ENCODE data around the gene TAB2.

DNA sequence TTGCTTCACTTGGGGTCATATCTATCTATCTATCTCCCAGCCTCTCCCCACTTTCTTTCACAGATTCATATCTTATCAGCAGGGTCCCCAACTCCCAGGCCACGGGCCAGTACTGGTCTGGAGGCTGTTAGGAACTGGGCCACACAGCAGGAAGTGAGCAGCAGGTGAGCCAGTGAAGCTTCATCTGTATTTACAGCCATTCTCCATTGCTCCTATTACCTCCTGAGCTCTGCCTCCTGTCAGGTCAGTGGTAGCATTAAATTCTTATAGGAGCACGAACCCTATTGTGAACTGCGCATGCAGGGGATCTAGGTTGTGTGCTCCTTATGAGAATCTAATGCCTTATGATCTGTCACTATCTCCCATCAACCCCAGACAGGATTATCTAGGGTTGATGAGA is 14.8 kb upstream of the TAB2 start:
- TF ChIP-seq SUZ12 (IDR thresholded peaks at IDR 0.05; ENCODE audit: extremely low read depth, insufficient read depth, insufficient read length) (no peak), ZNF274 (IDR thresholded peaks at IDR 0.05; ENCODE audit: low read depth, low read length) (no peak)
